Caco-2 (cell line): Measurements from ENCODE around the gene HSPB3. TPM values are rescaled to one million over a fixed set of nuclear protein-coding genes. Genes with fewer than 3 reads are reported as not detected.
"Not testable (repeated sequence)": the region's sequence is repeated elsewhere in the genome, so short reads cannot be mapped to it uniquely, and the experiment has no call there.

Experiments
- BruUV-seq: library from RNA; stranded (reverse); fragments of 400-500 nt; replicated peaks from 2 replicates; lab custom pipeline; 2021; lab: Mats Ljungman, UMichigan
- CTCF ChIA-PET: fragments of 300-600 bp; sonication (Branson Sonifier 250); formaldehyde crosslinking; loops from one replicate; lab custom pipeline; 2022; ENCODE audit warnings: antibody characterized with exemption; lab: Charles Lee
- POLR2A ChIA-PET: fragments of 300-600 bp; sonication (Branson Sonifier 250); formaldehyde crosslinking; loops from one replicate; lab custom pipeline; 2022; ENCODE audit warnings: antibody characterized with exemption; lab: Charles Lee
- DNase-seq, 2 experiments: peaks; one replicate each; pipeline versions ENCODE4 v3.0.0 to v3.0.0-alpha.2; 2020 to 2022
- H3K27me3 ChIP-seq: replicated peaks from 2 replicates; pipeline ENCODE4 v1.6.0; 2011; ENCODE audit warnings: low read length; ENCODE audit not compliant: control insufficient read depth, insufficient read depth
- H3K36me3 ChIP-seq: 2 replicates; pipeline ENCODE4 v1.5.1; 2011; ENCODE audit warnings: low read length; ENCODE audit not compliant: control insufficient read depth, insufficient read depth
- H3K4me1 ChIP-seq: fragments of 250-450 bp; sonication (Bioruptor Pico); 2 replicates; pipeline ENCODE4 v1.5.1; 2020; ENCODE audit warnings: mild to moderate bottlenecking
- H3K4me3 ChIP-seq: 2 replicates; pipeline ENCODE4 v1.5.1; 2011; ENCODE audit warnings: low read depth, mild to moderate bottlenecking, control low read depth, low read length
- H3K9me3 ChIP-seq: fragments of 250-450 bp; sonication (Bioruptor Pico); 2 replicates; pipeline ENCODE4 v1.5.1; 2020; ENCODE audit warnings: mild to moderate bottlenecking, moderate library complexity
- H3K27ac Mint-ChIP-seq: one replicate; pipeline ENCODE4 v1.8.0; 2022; ENCODE audit warnings: mixed read lengths; ENCODE audit not compliant: unreplicated experiment
- H3K27me3 Mint-ChIP-seq: one replicate; pipeline ENCODE4 v1.8.0; 2022; ENCODE audit warnings: mixed read lengths; ENCODE audit not compliant: insufficient read depth, unreplicated experiment
- H3K36me3 Mint-ChIP-seq: one replicate; pipeline ENCODE4 v1.8.0; 2022; ENCODE audit warnings: mild to moderate bottlenecking, mixed read lengths; ENCODE audit not compliant: insufficient read depth, unreplicated experiment
- H3K4me1 Mint-ChIP-seq: one replicate; pipeline ENCODE4 v1.8.0; 2022; ENCODE audit warnings: low read depth, mixed read lengths; ENCODE audit not compliant: unreplicated experiment
- H3K4me3 Mint-ChIP-seq: one replicate; pipeline ENCODE4 v1.8.0; 2022; ENCODE audit warnings: mild to moderate bottlenecking, moderate library complexity, mixed read lengths; ENCODE audit not compliant: unreplicated experiment
- H3K9me3 Mint-ChIP-seq: one replicate; pipeline ENCODE4 v1.8.0; 2022; ENCODE audit warnings: mixed read lengths; ENCODE audit not compliant: unreplicated experiment
- intact Hi-C: fragments of 100-400 bp; cut with micrococcal nuclease; formaldehyde crosslinking; loops from one replicate; pipeline ENCODE4 v1.10.0; 2022; ENCODE audit not compliant: unreplicated experiment
- total RNA-seq: library from RNA; stranded (reverse); gene quantifications from 2 replicates; pipeline ENCODE4 v1.2.3, GENCODE V29; 2022
- TF ChIP-seq, protein P1 (sequence below), 2 experiments: fragments of 200-600 bp in 1 of 2; IDR thresholded peaks; 1 replicate in 1 of 2; 2 replicates in 1 of 2; pipeline versions ENCODE4 v1.5.1 to v1.8.0; 2011 to 2022; ENCODE audit warnings: antibody characterized with exemption in 1 of 2, control low read depth in 1 of 2, inconsistent platforms in 1 of 2, low read depth in 1 of 2, low read length in 1 of 2, mild to moderate bottlenecking in 1 of 2, moderate library complexity in 1 of 2; ENCODE audit not compliant: insufficient read depth in 1 of 2, severe bottlenecking in 1 of 2, unreplicated experiment in 1 of 2

Gene HSPB3
- total RNA-seq, 1 experiment from 2014 or later, result 0.54 TPM

DNA sequence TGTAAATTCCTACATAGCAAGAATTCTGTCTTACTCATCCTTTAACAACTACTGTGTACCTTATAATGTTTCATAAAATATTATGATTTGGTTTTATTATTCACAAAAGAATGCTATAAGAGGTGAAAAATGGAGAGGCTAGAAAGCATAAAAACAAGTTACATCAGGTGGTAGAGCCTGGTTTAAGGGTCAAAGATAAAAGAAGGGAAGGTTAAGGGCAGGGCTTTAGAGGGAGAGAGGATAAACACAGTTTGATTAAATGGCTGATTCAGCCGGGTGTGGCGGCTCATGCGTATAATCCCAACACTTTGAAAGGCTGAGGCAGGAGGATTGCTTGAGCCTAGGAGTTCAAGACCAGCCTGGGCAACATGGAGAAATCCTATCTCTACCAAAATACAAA, 40.4 kb upstream of the HSPB3 start:
- Mint-ChIP-seq H3K27ac (peak overlapping the region; percentile 16), H3K36me3 (peaks cover 6% of the 10 kb centered on the region), H3K4me1 (peaks cover 39% of the 10 kb centered on the region), H3K9me3 (no peaks in the 10 kb centered on the region), H3K4me3 (no peak overlapping the region), H3K27me3 (no peaks in the 10 kb centered on the region)
- H3K9me3 ChIP-seq, result no peaks in the 10 kb centered on the region
- H3K36me3 ChIP-seq, result no peaks in the 10 kb centered on the region
- no peak for DNase-seq
- TF ChIP-seq, protein P1, sequence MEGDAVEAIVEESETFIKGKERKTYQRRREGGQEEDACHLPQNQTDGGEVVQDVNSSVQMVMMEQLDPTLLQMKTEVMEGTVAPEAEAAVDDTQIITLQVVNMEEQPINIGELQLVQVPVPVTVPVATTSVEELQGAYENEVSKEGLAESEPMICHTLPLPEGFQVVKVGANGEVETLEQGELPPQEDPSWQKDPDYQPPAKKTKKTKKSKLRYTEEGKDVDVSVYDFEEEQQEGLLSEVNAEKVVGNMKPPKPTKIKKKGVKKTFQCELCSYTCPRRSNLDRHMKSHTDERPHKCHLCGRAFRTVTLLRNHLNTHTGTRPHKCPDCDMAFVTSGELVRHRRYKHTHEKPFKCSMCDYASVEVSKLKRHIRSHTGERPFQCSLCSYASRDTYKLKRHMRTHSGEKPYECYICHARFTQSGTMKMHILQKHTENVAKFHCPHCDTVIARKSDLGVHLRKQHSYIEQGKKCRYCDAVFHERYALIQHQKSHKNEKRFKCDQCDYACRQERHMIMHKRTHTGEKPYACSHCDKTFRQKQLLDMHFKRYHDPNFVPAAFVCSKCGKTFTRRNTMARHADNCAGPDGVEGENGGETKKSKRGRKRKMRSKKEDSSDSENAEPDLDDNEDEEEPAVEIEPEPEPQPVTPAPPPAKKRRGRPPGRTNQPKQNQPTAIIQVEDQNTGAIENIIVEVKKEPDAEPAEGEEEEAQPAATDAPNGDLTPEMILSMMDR (IDR thresholded peaks at IDR 0.05; ENCODE audit: insufficient read depth in 1 of 2, low read depth in 1 of 2, low read length in 1 of 2, severe bottlenecking in 1 of 2, unreplicated experiment in 1 of 2), result no peak
- H3K4me1 ChIP-seq, result peaks cover 24% of the 10 kb centered on the region
- no peaks in the 10 kb centered on the region for H3K27me3 ChIP-seq
- POLR2A ChIA-PET, result no interaction called here
- intact Hi-C loops, result loop anchor here (5.0 kb wide), 1 partner anchor 993 kb away; no protein-coding TSS in a partner anchor
- BruUV-seq, result no TSS peak
- no peak overlapping the region for H3K4me3 ChIP-seq
- CTCF ChIA-PET, result no interaction called here

DNA sequence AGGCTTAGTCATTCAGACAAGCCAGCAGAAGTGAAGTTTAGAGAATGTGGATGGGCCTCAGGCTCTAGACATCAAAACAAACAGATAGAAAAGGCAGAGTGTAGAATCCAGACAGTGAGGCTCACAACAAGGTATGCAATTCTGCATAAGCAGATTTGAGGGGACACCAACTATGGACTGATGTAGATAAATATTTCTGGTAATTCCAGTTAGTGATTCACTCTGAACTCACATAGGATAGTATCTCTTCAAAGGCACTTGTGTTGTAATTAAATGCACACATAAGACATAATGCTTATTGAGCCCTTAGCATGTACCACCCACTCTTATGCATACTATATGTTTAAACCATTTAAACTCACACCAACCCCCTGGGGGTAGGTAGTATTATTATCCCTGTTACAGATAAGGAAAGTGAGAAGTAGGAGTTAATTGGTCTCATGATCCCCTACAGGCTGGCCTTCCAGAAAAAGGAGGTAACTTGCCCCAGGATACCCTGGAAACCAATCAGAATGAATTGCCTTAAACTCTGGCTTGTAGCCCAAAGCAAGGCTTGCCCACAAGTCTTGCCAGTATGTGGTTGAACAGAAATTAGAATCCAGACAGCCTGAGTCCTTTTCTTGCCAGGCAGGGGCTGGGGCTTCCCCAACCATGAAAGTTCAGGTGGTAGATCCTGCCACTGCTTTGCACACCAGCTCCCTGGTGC, 39.5 kb upstream of the HSPB3 start:
- Histone ChIP-seq H3K36me3 (no peaks in the 10 kb centered on the region), H3K27me3 (no peaks in the 10 kb centered on the region), H3K4me1 (peaks cover 24% of the 10 kb centered on the region), H3K9me3 (no peaks in the 10 kb centered on the region), H3K4me3 (no peak overlapping the region)
- no TSS peak for BruUV-seq
- ChIA-PET POLR2A (no interaction called here), CTCF (no interaction called here)
- no peaks in the 10 kb centered on the region for H3K9me3 Mint-ChIP-seq
- peaks cover 39% of the 10 kb centered on the region for H3K4me1 Mint-ChIP-seq
- intact Hi-C loops, result loop anchor here (1.0 to 5.0 kb wide), 3 partner anchors 32 to 994 kb away; partner anchors contain the start of gene ARL15
- peak in 1 of 2 experiments; percentile 49 for DNase-seq
- TF ChIP-seq, protein P1 (IDR thresholded peaks at IDR 0.05; ENCODE audit: insufficient read depth in 1 of 2, low read depth in 1 of 2, low read length in 1 of 2, severe bottlenecking in 1 of 2, unreplicated experiment in 1 of 2), result no peak
- no peak overlapping the region for H3K4me3 Mint-ChIP-seq
- no peaks in the 10 kb centered on the region for H3K27me3 Mint-ChIP-seq
- peak overlapping the region; percentile 16 for H3K27ac Mint-ChIP-seq
- H3K36me3 Mint-ChIP-seq, result peaks cover 6% of the 10 kb centered on the region

DNA sequence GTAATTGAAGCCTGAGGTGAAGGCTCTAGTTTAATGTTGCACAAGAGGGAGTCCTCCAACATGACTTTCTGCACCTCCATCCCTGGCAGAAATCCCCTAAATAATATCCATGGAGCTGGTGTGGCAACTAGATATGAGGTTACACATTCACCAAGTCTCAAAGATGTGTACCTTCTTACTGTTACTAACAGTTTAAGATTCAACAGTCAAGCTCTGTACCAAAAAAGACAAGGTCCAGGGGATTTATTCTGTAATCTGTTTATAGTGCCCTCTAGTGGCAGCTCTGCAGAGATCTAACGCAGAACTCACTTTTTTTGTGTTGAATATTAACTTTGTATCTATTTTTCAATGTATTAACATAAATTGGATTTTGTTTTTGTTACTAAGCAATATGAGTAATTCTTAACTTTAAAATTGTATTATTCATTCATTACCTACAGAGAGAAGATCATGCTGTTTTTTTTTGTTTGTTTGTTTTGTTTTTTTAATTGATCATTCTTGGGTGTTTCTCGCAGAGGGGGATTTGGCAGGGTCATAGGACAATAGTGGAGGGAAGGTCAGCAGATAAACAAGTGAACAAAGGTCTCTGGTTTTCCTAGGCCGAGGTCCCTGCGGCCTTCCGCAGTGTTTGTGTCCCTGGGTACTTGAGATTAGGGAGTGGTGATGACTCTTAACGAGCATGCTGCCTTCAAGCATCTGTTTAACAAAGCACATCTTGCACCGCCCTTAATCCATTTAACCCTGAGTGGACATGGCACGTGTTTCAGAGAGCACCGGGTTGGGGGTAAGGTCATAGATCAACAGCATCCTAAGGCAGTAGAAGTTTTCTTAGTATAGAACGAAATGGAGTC, 35.7 kb upstream of the HSPB3 start:
- not testable (repeated sequence) for H3K36me3 ChIP-seq, BruUV-seq, H3K27me3 Mint-ChIP-seq, H3K9me3 Mint-ChIP-seq, H3K27me3 ChIP-seq, H3K4me3 Mint-ChIP-seq, H3K36me3 Mint-ChIP-seq, H3K4me3 ChIP-seq, H3K9me3 ChIP-seq
- peak overlapping the region; percentile 63 for H3K27ac Mint-ChIP-seq
- TF ChIP-seq, protein P1 (IDR thresholded peaks at IDR 0.05; ENCODE audit: insufficient read depth in 1 of 2, low read depth in 1 of 2, low read length in 1 of 2, severe bottlenecking in 1 of 2, unreplicated experiment in 1 of 2), result peak; percentile 65 to 82
- peak in 1 of 2 experiments; percentile 54 for DNase-seq
- intact Hi-C loops, result loop anchor here (1.0 to 5.0 kb wide), 4 partner anchors 70 to 997 kb away; no protein-coding TSS in a partner anchor
- CTCF ChIA-PET, result interaction anchor here (0.6 to 1.6 kb wide), 9 partner anchors 18 to 176 kb away, joined by 3 to 16 read pairs (median 3); partner anchors contain the start of gene ARL15
- H3K4me1 ChIP-seq, result peaks cover 28% of the 10 kb centered on the region
- POLR2A ChIA-PET, result interaction anchor here (1.0 to 1.3 kb wide), 2 partner anchors 108 to 110 kb away, joined by 3 to 6 read pairs; partner anchors contain the start of gene ARL15
- peaks cover 27% of the 10 kb centered on the region for H3K4me1 Mint-ChIP-seq

DNA sequence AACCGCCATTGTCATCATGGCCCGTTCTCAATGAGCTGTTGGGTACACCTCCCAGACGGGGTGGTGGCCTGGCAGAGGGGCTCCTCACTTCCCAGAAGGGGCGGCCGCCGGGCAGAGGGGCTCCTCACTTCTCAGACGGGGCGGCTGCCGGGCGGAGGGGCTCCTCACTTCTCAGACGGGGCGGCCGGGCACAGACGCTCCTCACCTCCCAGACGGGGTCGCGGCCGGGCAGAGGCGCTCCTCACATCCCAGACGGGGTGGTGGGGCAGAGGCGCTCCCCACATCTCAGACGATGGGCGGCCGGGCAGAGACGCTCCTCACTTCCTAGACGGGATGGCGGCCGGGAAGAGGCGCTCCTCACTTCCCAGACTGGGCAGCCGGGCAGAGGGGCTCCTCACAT, 35.0 kb upstream of the HSPB3 start:
- peaks cover 21% of the 10 kb centered on the region for H3K4me1 ChIP-seq
- peaks cover 20% of the 10 kb centered on the region for H3K4me1 Mint-ChIP-seq
- H3K36me3 Mint-ChIP-seq, intact Hi-C loops, BruUV-seq, H3K27me3 Mint-ChIP-seq, H3K4me3 Mint-ChIP-seq, H3K9me3 ChIP-seq, DNase-seq, H3K4me3 ChIP-seq, H3K9me3 Mint-ChIP-seq, POLR2A ChIA-PET, H3K27me3 ChIP-seq, H3K36me3 ChIP-seq, H3K27ac Mint-ChIP-seq: not testable (repeated sequence)
- CTCF ChIA-PET, result interaction anchor here (1.6 kb wide), 1 partner anchor 109 kb away, joined by 16 read pairs; the partner anchor contains the start of gene ARL15
